ENCODE measurements around the gene NSUN5. TPM values are rescaled to one million over a fixed set of nuclear protein-coding genes. Genes with fewer than 3 reads are reported as not detected.

Gene NSUN5
- total RNA-seq, 1 experiment from 2014 or later: 66.8 TPM

DNA sequence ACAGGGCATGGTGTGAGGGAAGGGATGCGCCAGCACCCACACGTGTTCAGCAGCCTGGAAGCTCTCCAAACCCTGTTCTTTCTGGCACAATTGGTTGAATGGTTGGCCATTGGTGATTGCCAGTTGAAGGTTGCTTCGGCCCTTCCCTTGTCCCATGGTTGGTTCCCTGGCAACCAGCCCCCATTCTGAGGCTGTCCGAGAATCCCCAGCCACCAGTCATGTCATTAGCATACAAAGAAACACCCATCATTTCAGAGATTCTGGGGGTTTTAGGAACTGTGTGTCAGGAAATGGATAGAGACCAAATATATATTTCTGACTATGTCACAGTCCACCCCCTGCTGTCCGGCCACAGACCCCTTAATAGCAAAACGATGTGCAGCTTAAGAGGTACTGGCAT lies 41.1 kb upstream of the NSUN5 start:
- in situ Hi-C loops (cut with HindIII; ENCODE audit: low pct_unique_long_range_greater_than_20kb, low sequenced_read_pairs): no loop called here
- no peak for DNase-seq (ENCODE audit: low read depth, low spot score)
- no peak for ATAC-seq
- Histone ChIP-seq H3K9me3 (ENCODE audit: control insufficient read depth, insufficient read depth, low read depth, low read length) (no peaks in the 10 kb centered on the region), H3K27me3 (ENCODE audit: control insufficient read depth, insufficient read depth, low read length) (no peaks in the 10 kb centered on the region), H3K27ac (ENCODE audit: low read length) (no peak overlapping the region), H3K4me1 (ENCODE audit: control insufficient read depth, insufficient read depth, low read length) (no peaks in the 10 kb centered on the region), H3K4me3 (ENCODE audit: low read depth in 2 of 2, low read length in 2 of 2) (no peak overlapping the region), H3K36me3 (ENCODE audit: control insufficient read depth, insufficient read depth, low read length) (no peaks in the 10 kb centered on the region)
- CTCF ChIA-PET: no interaction called here
- intact Hi-C loops (cut with micrococcal nuclease; ENCODE audit: unreplicated experiment): no loop called here
- TF ChIP-seq POLR2AphosphoS5 (IDR thresholded peaks at IDR 0.05; ENCODE audit: low read depth, low read length) (no peak), TCF7L2 (IDR thresholded peaks at IDR 0.05; ENCODE audit: low read depth, low read length) (no peak), SIN3A (IDR thresholded peaks at IDR 0.05; ENCODE audit: borderline replicate concordance, insufficient read depth, low read depth, low read length) (no peak)
- TF ChIP-seq, protein P1, sequence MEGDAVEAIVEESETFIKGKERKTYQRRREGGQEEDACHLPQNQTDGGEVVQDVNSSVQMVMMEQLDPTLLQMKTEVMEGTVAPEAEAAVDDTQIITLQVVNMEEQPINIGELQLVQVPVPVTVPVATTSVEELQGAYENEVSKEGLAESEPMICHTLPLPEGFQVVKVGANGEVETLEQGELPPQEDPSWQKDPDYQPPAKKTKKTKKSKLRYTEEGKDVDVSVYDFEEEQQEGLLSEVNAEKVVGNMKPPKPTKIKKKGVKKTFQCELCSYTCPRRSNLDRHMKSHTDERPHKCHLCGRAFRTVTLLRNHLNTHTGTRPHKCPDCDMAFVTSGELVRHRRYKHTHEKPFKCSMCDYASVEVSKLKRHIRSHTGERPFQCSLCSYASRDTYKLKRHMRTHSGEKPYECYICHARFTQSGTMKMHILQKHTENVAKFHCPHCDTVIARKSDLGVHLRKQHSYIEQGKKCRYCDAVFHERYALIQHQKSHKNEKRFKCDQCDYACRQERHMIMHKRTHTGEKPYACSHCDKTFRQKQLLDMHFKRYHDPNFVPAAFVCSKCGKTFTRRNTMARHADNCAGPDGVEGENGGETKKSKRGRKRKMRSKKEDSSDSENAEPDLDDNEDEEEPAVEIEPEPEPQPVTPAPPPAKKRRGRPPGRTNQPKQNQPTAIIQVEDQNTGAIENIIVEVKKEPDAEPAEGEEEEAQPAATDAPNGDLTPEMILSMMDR (IDR thresholded peaks at IDR 0.05): no peak
- TF ChIP-seq, protein P2, sequence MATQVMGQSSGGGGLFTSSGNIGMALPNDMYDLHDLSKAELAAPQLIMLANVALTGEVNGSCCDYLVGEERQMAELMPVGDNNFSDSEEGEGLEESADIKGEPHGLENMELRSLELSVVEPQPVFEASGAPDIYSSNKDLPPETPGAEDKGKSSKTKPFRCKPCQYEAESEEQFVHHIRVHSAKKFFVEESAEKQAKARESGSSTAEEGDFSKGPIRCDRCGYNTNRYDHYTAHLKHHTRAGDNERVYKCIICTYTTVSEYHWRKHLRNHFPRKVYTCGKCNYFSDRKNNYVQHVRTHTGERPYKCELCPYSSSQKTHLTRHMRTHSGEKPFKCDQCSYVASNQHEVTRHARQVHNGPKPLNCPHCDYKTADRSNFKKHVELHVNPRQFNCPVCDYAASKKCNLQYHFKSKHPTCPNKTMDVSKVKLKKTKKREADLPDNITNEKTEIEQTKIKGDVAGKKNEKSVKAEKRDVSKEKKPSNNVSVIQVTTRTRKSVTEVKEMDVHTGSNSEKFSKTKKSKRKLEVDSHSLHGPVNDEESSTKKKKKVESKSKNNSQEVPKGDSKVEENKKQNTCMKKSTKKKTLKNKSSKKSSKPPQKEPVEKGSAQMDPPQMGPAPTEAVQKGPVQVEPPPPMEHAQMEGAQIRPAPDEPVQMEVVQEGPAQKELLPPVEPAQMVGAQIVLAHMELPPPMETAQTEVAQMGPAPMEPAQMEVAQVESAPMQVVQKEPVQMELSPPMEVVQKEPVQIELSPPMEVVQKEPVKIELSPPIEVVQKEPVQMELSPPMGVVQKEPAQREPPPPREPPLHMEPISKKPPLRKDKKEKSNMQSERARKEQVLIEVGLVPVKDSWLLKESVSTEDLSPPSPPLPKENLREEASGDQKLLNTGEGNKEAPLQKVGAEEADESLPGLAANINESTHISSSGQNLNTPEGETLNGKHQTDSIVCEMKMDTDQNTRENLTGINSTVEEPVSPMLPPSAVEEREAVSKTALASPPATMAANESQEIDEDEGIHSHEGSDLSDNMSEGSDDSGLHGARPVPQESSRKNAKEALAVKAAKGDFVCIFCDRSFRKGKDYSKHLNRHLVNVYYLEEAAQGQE (IDR thresholded peaks at IDR 0.05; ENCODE audit: insufficient read depth in 1 of 2, low read depth in 2 of 2, low read length in 1 of 2): no peak
- POLR2A ChIA-PET: no interaction called here
- BruUV-seq (replicated peaks): no TSS peak

DNA sequence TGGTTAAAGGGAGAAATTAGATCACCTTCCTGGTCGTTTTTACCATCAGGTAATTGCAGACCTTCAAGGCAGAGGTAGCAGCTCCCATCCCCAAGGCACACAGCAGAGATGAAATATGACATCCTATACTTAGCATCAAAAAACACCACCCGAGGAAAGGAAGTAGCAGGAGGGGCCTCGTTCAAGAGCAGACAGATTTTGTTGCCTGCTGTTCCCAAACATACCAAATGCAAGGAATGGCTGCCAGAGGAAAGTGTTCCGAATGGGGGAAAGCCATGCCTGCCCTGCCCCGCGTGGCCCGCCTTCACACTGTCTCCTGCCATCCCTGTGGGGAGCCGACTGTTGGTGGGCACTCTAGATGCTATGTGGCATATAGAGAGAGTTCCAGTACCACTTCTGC lies 37.3 kb upstream of the NSUN5 start:
- H3K4me3 ChIP-seq (ENCODE audit: low read depth in 2 of 2, low read length in 2 of 2): no peak overlapping the region

More for the DNA sequence above, 37.3 kb upstream of the NSUN5 start:
- no peaks in the 10 kb centered on the region for H3K4me1 ChIP-seq (ENCODE audit: control insufficient read depth, insufficient read depth, low read length)
- in situ Hi-C loops (cut with HindIII; ENCODE audit: low pct_unique_long_range_greater_than_20kb, low sequenced_read_pairs) (no loop called here), intact Hi-C loops (cut with micrococcal nuclease; ENCODE audit: unreplicated experiment) (no loop called here)
- BruUV-seq (replicated peaks): no TSS peak
- CTCF ChIA-PET: no interaction called here
- no peaks in the 10 kb centered on the region for H3K27me3 ChIP-seq (ENCODE audit: control insufficient read depth, insufficient read depth, low read length)
- TF ChIP-seq, protein P1 (IDR thresholded peaks at IDR 0.05): no peak
- TF ChIP-seq TCF7L2 (IDR thresholded peaks at IDR 0.05; ENCODE audit: low read depth, low read length): no peak
- no peak for TF ChIP-seq POLR2AphosphoS5 (IDR thresholded peaks at IDR 0.05; ENCODE audit: low read depth, low read length)
- TF ChIP-seq, protein P2 (IDR thresholded peaks at IDR 0.05; ENCODE audit: insufficient read depth in 1 of 2, low read depth in 2 of 2, low read length in 1 of 2): no peak
- TF ChIP-seq SIN3A (IDR thresholded peaks at IDR 0.05; ENCODE audit: borderline replicate concordance, insufficient read depth, low read depth, low read length): no peak
- no peak for ATAC-seq
- no peaks in the 10 kb centered on the region for H3K36me3 ChIP-seq (ENCODE audit: control insufficient read depth, insufficient read depth, low read length)
- no peak overlapping the region for H3K27ac ChIP-seq (ENCODE audit: low read length)
- POLR2A ChIA-PET: no interaction called here
- H3K9me3 ChIP-seq (ENCODE audit: control insufficient read depth, insufficient read depth, low read depth, low read length): no peaks in the 10 kb centered on the region
- DNase-seq (ENCODE audit: low read depth, low spot score): no peak
